GM23248 (cell line): ENCODE results near the gene MBD2. TPM values are rescaled to one million over a fixed set of nuclear protein-coding genes. Genes with fewer than 3 reads are reported as not detected.

ENCODE experiments used
- DNase-seq: peaks from one replicate; pipeline ENCODE4 v3.0.0-alpha.2; 2015
- H2AFZ ChIP-seq: fragments of 200-600 bp; sonication (generic); 2 replicates; pipeline ENCODE4 v1.6.1; 2016; ENCODE audit warnings: antibody characterized with exemption
- H3F3A ChIP-seq: fragments of 200-600 bp; sonication (generic); 2 replicates; pipeline ENCODE4 v1.6.1; 2016; ENCODE audit warnings: mild to moderate bottlenecking, antibody characterized with exemption, mixed run types; ENCODE audit not compliant: insufficient read depth
- H3K27ac ChIP-seq: fragments of 200-600 bp; sonication (generic); 2 replicates; pipeline ENCODE4 v1.5.1; 2016; ENCODE audit warnings: mild to moderate bottlenecking
- H3K27me3 ChIP-seq: fragments of 200-600 bp; sonication (generic); replicated peaks from 2 replicates; pipeline ENCODE4 v1.6.1; 2016; ENCODE audit warnings: mild to moderate bottlenecking; ENCODE audit not compliant: insufficient read depth
- H3K36me3 ChIP-seq: fragments of 200-600 bp; sonication (generic); 2 replicates; pipeline ENCODE4 v1.6.1; 2016; ENCODE audit warnings: low read depth, mild to moderate bottlenecking
- H3K4me1 ChIP-seq: fragments of 200-600 bp; sonication (generic); 2 replicates; pipeline ENCODE4 v1.6.1; 2016; ENCODE audit warnings: mild to moderate bottlenecking; ENCODE audit not compliant: insufficient read depth
- H3K4me2 ChIP-seq: fragments of 200-600 bp; sonication (generic); one replicate; pipeline ENCODE4 v1.6.1; 2016; ENCODE audit warnings: mild to moderate bottlenecking; ENCODE audit not compliant: unreplicated experiment
- H3K4me3 ChIP-seq: fragments of 200-600 bp; sonication (generic); 2 replicates; pipeline ENCODE4 v1.5.1; 2016; ENCODE audit warnings: mild to moderate bottlenecking
- H3K79me2 ChIP-seq: fragments of 200-600 bp; sonication (generic); 2 replicates; pipeline ENCODE4 v1.6.1; 2016; ENCODE audit warnings: mild to moderate bottlenecking; ENCODE audit not compliant: insufficient read depth
- H3K9ac ChIP-seq: fragments of 200-600 bp; sonication (generic); 2 replicates; pipeline ENCODE4 v1.6.1; 2016; ENCODE audit warnings: mild to moderate bottlenecking
- H3K9me2 ChIP-seq: fragments of 200-600 bp; sonication (generic); 2 replicates; pipeline ENCODE4 v1.6.1; 2016; ENCODE audit warnings: mixed run types, mild to moderate bottlenecking, moderate library complexity; ENCODE audit not compliant: insufficient read depth
- H3K9me3 ChIP-seq: fragments of 200-600 bp; sonication (generic); one replicate; pipeline ENCODE4 v1.6.1; 2017; ENCODE audit warnings: low read depth
- H4K20me1 ChIP-seq: fragments of 200-600 bp; sonication (generic); 2 replicates; pipeline ENCODE4 v1.6.0; 2016; ENCODE audit not compliant: insufficient read depth
- EZH2 ChIP-seq: fragments of 200-600 bp; sonication (generic); IDR thresholded peaks from 2 replicates; pipeline ENCODE4 v1.6.1; 2018; ENCODE audit warnings: antibody characterized with exemption, mild to moderate bottlenecking; ENCODE audit not compliant: insufficient read depth, poor library complexity, severe bottlenecking
- EZH2phosphoT487 ChIP-seq: fragments of 200-600 bp; sonication (generic); IDR thresholded peaks from 2 replicates; pipeline ENCODE4 v1.6.1; 2018; ENCODE audit warnings: antibody characterized with exemption, moderate library complexity, mild to moderate bottlenecking, low read depth; ENCODE audit not compliant: insufficient read depth
- WGBS, 2 experiments: methylation state at CpG; one replicate each; pipeline ENCODE4 v1.1.6; 2015 to 2017; ENCODE audit warnings: low lambda C conversion rate in 2 of 2, low coverage in 1 of 2; ENCODE audit errors: missing lambda C conversion rate in 2 of 2; 5-methylcytosine and 5-hydroxymethylcytosine counted together
- in situ Hi-C: fragments of 300-500 bp; cut with MboI; formaldehyde crosslinking; loops from 2 replicates; pipeline ENCODE4 v1.15.0; 2020
- polyA plus RNA-seq: library from polyadenylated mRNA; unstranded; fragments of >200 nt; fragmentation: Nextera tagmentation; extraction: Ambion mirVana; gene quantifications from 2 replicates; pipeline ENCODE4 v1.2.1, GENCODE V29; 2016
- total RNA-seq: library from RNA; depleted of rRNA; stranded (reverse); fragments of >200 nt; shearing (Covaris generic); gene quantifications from 2 replicates; pipeline ENCODE4 v1.2.3, GENCODE V29; 2014

MBD2 gene
- total and polyA plus RNA-seq, 2 experiments from 2014 or later = 9.5 to 27.2 TPM

GRCh38 chr18:54218299-54218698, 6.2 kb downstream of the MBD2 start:
- 92 to 100% methylated on average over 2 of the region's 2 CpGs for WGBS, 2 experiments
- Histone ChIP-seq H3K4me3 (no peak overlapping the region), H3K27me3 (no peaks in the 10 kb centered on the region), H3K27ac (no peak overlapping the region), H3F3A (peaks cover 15% of the 10 kb centered on the region), H3K36me3 (no peaks in the 10 kb centered on the region), H2AFZ (no peak overlapping the region), H3K9me3 (no peaks in the 10 kb centered on the region), H3K79me2 (peaks cover 100% of the 10 kb centered on the region), H3K9me2 (no peaks in the 10 kb centered on the region), H4K20me1 (peaks cover 39% of the 10 kb centered on the region), H3K4me1 (peaks cover 31% of the 10 kb centered on the region), H3K4me2 (no peak overlapping the region), H3K9ac (no peak overlapping the region)
- TF ChIP-seq EZH2 (no peak), EZH2phosphoT487 (no peak)
- in situ Hi-C loops = no loop called here
- no peak for DNase-seq

- H3K4me3 ChIP-seq = no peak overlapping the region
- H3K36me3 ChIP-seq = no peaks in the 10 kb centered on the region
- DNase-seq = no peak
- in situ Hi-C loops = no loop called here
- no peaks in the 10 kb centered on the region for H3K27me3 ChIP-seq
- no peaks in the 10 kb centered on the region for H3K9me2 ChIP-seq
- H3K4me2 ChIP-seq = no peak overlapping the region
- H3K9me3 ChIP-seq = no peaks in the 10 kb centered on the region
- H3F3A ChIP-seq = peaks cover 8% of the 10 kb centered on the region
- WGBS, 2 experiments = 92 to 97% methylated on average over 1 of the region's 1 CpG
- TF ChIP-seq EZH2 (no peak), EZH2phosphoT487 (no peak)
- peaks cover 33% of the 10 kb centered on the region for H4K20me1 ChIP-seq
- no peak overlapping the region for H3K27ac ChIP-seq
- H3K79me2 ChIP-seq = peaks cover 100% of the 10 kb centered on the region
- H3K9ac ChIP-seq = no peak overlapping the region
- no peak overlapping the region for H2AFZ ChIP-seq
- peaks cover 27% of the 10 kb centered on the region for H3K4me1 ChIP-seq
These were observed 6.8 kb downstream of the MBD2 start for GRCh38 chr18:54217624-54218023.

DNA sequence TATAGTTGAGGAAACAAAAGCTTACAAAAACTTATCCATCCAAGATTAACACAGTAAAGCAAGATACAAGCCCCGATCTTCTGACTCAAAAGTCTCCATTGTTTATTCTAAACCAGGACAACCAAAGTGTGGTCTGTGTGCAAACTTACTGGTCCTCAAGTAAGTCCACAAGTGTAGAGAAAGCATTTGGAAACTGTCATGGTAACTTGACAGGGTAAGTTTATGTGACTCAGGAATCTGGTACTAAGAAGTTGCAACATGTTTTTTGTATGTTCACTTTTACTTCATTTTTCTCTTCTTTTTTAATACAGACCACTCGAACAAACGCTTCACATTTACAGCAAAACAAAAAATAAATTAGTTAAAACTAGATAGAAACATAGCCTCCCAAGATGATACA, 9.4 kb downstream of the MBD2 start:
- H3K79me2 ChIP-seq = peaks cover 100% of the 10 kb centered on the region
- H3K4me3 ChIP-seq = no peak overlapping the region
- H2AFZ ChIP-seq = no peak overlapping the region
- H3K27me3 ChIP-seq = no peaks in the 10 kb centered on the region
- H3K36me3 ChIP-seq = no peaks in the 10 kb centered on the region
- peak overlapping the region; percentile 44 for H3K27ac ChIP-seq
- H3F3A ChIP-seq = peaks cover 6% of the 10 kb centered on the region
- no peak overlapping the region for H3K9ac ChIP-seq
- in situ Hi-C loops = no loop called here
- no peaks in the 10 kb centered on the region for H3K9me3 ChIP-seq
- DNase-seq = peak; percentile 64
- TF ChIP-seq EZH2phosphoT487 (no peak), EZH2 (no peak)
- no peaks in the 10 kb centered on the region for H3K9me2 ChIP-seq
- WGBS, 2 experiments = 95 to 97% methylated on average over 3 of the region's 3 CpGs
- H4K20me1 ChIP-seq = peaks cover 17% of the 10 kb centered on the region
- no peak overlapping the region for H3K4me2 ChIP-seq
- H3K4me1 ChIP-seq = peaks cover 16% of the 10 kb centered on the region

- Histone ChIP-seq H3K79me2 (peaks cover 100% of the 10 kb centered on the region), H3K9ac (no peak overlapping the region), H3K9me2 (no peaks in the 10 kb centered on the region), H4K20me1 (peaks cover 24% of the 10 kb centered on the region), H3K4me3 (no peak overlapping the region; the same call in 1 of the 2 replicates), H3K27me3 (no peaks in the 10 kb centered on the region), H3K9me3 (no peaks in the 10 kb centered on the region), H3K36me3 (no peaks in the 10 kb centered on the region), H3K4me1 (peaks cover 31% of the 10 kb centered on the region), H3F3A (peaks cover 37% of the 10 kb centered on the region), H3K27ac (peak overlapping the region; percentile 52; the same call in 1 of the 2 replicates), H2AFZ (no peak overlapping the region), H3K4me2 (no peak overlapping the region)
- no peak for TF ChIP-seq EZH2
- no peak for TF ChIP-seq EZH2phosphoT487
- no peak for DNase-seq
- in situ Hi-C loops = no loop called here
- 94 to 100% methylated on average over 1 of the region's 1 CpG for WGBS, 2 experiments
These were observed 14.0 kb downstream of the MBD2 start for GRCh38 chr18:54210463-54210862.
